Stimulated activated CD4-positive, alpha-beta T cell treated with anti-CD3 and anti-CD28 coated beads, TNF-alpha, amount 100 ng/mL, for 4 hours (primary cell): ENCODE data around the gene SERPINA6.
"Not testable (repeated sequence)": the region's sequence is repeated elsewhere in the genome, so short reads cannot be mapped to it uniquely, and the experiment has no call there.

Source experiments
- DNase-seq, 3 experiments: peaks; one replicate each; pipeline ENCODE4 v3.0.0-alpha.2; 2020; ENCODE audit warnings: low read depth in 3 of 3

The SERPINA6 gene

GRCh38 chr14:94322648-94323570, at the start of gene SERPINA6:
Gene SERPINA6, minus strand, starts transcription at chr14:94323336. Its CDS starts 8,688 bp downstream, at chr14:94314648.
- DNase-seq = no peak

GRCh38 chr14:94372021-94372605, 49.0 kb upstream of the SERPINA6 start:
- DNase-seq = no peak

- DNase-seq = no peak
Measured at GRCh38 chr14:94370524-94370910, 47.4 kb upstream of the SERPINA6 start.

GRCh38 chr14:94369766-94370523, 46.8 kb upstream of the SERPINA6 start:
- DNase-seq = not testable (repeated sequence)

- no peak for DNase-seq
Measured at GRCh38 chr14:94368956-94369355, 45.8 kb upstream of the SERPINA6 start.

- DNase-seq = no peak
Measured at GRCh38 chr14:94368243-94368590, 45.1 kb upstream of the SERPINA6 start.

GRCh38 chr14:94367347-94368242, 44.5 kb upstream of the SERPINA6 start:
- no peak for DNase-seq

- no peak for DNase-seq
Measured at GRCh38 chr14:94366146-94366915, 43.2 kb upstream of the SERPINA6 start, which contains the start of gene SERPINA2. Gene SERPINA2, minus strand, starts transcription at chr14:94366698.

- no peak for DNase-seq
Measured at GRCh38 chr14:94365624-94366023, 42.5 kb upstream of the SERPINA6 start.

- DNase-seq = no peak
Measured at GRCh38 chr14:94364964-94365363, 41.8 kb upstream of the SERPINA6 start.

- DNase-seq = no peak
Measured at GRCh38 chr14:94364037-94364436, 40.9 kb upstream of the SERPINA6 start.

- no peak for DNase-seq
Measured at GRCh38 chr14:94363151-94363624, 40.1 kb upstream of the SERPINA6 start.

- DNase-seq = no peak
Measured at GRCh38 chr14:94362614-94363133, 39.5 kb upstream of the SERPINA6 start.

GRCh38 chr14:94361682-94362081, 38.5 kb upstream of the SERPINA6 start:
- no peak for DNase-seq

- no peak for DNase-seq
Measured at GRCh38 chr14:94360945-94361565, 37.9 kb upstream of the SERPINA6 start.

GRCh38 chr14:94357166-94357565, 34.0 kb upstream of the SERPINA6 start:
- no peak for DNase-seq

GRCh38 chr14:94356379-94357056, 33.4 kb upstream of the SERPINA6 start:
- no peak for DNase-seq

GRCh38 chr14:94355191-94355794, 32.2 kb upstream of the SERPINA6 start:
- no peak for DNase-seq
